Tibial artery (tissue), 4 donors: ENCODE data around the gene NCKAP5.

ENCODE experiments used
- DNase-seq, 2 donors: peaks; one replicate each; pipeline ENCODE4 v3.0.0-alpha.2; 2019
- H3K27ac ChIP-seq, 2 donors: fragments of 200-600 bp; sonication (generic) in 1 of 2; 1 replicate in 1 of 2; 2 replicates in 1 of 2; pipeline ENCODE4 v1.5.1; 2018 to 2019; ENCODE audit warnings: mild to moderate bottlenecking in 1 of 2
- H3K27me3 ChIP-seq, 2 donors: fragments of 200-600 bp; sonication (generic) in 1 of 2; one replicate each; pipeline versions ENCODE4 v1.5.1 to v1.6.0; 2016 to 2019
- H3K36me3 ChIP-seq, 3 donors: fragments of 200-600 bp; sonication (generic) in 2 of 3; one replicate each; pipeline ENCODE4 v1.5.1; 2016 to 2019; ENCODE audit warnings: mild to moderate bottlenecking in 2 of 3
- H3K4me1 ChIP-seq, 4 donors: fragments of 200-600 bp; sonication (generic) in 2 of 4; 1 replicate in 3 of 4; 2 replicates in 1 of 4; pipeline ENCODE4 v1.5.1; 2016 to 2019
- H3K4me3 ChIP-seq, 2 donors: fragments of 200-600 bp; sonication (generic) in 1 of 2; 1 replicate in 1 of 2; 2 replicates in 1 of 2; pipeline ENCODE4 v1.5.1; 2018 to 2019; ENCODE audit warnings: mild to moderate bottlenecking in 2 of 2
- H3K9me3 ChIP-seq, 3 donors: fragments of 200-600 bp; sonication (generic) in 1 of 3; one replicate each; pipeline ENCODE4 v1.5.1; 2016 to 2019
- CTCF ChIP-seq, 2 experiments: fragments of 200-600 bp in 1 of 2; fragments of 450-650 bp in 1 of 2; IDR thresholded peaks; one replicate each; pipeline ENCODE4 v1.5.1; 2017 to 2019; ENCODE audit warnings: antibody characterized with exemption in 2 of 2, mild to moderate bottlenecking in 1 of 2, moderate library complexity in 1 of 2
- intact Hi-C: fragments of 100-400 bp; cut with DNase I; formaldehyde crosslinking; loops from one replicate; pipeline ENCODE4 v1.15.0; 2023; ENCODE audit warnings: low total_unique reads

Gene NCKAP5

DNA sequence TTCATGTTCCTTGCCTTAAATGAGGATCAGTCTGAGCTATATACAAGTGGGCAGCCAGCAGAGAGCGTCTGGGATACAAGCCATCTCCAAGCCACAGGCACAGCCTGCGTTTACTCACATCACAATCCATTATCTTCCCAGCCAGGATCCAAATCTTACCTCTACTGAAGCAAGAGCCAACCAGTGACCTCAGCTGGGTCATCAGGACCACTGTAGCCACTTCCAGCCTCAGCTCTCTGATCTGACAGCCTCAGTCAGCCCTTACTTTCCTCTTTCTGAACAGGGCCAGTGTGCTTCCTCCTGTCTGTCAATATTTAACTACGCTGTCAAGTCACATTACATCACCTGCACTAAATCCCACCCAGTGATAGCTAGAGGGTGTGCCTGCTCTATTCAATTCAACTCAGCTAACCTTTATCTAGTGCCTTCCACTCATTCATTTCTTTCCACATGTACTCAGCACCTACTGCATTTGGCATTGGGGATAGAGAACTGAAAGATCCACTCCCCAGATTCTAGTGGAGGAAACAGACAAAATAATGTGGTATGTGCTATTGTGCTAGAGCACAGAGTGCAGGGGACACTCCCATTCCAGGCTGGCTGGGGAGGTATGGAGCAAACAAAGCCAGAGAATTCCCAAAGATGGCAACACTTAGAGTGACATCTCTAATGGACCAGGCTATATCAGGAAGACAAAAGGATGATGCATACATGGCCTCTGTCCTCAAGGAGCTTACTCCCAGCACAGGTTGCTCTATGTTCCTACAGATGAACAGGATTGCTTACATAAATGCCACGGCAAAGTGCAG, 146.5 kb downstream of the NCKAP5 start:
- H3K9me3 ChIP-seq, result no peaks in the 10 kb centered on the region
- no peak overlapping the region for H3K27ac ChIP-seq
- H3K4me1 ChIP-seq, result no peaks in the 10 kb centered on the region
- no peak for TF ChIP-seq CTCF (IDR thresholded peaks at IDR 0.05)
- H3K36me3 ChIP-seq, result no peaks in the 10 kb centered on the region
- intact Hi-C loops, result no loop called here
- DNase-seq, result no peak
- no peak overlapping the region for H3K4me3 ChIP-seq
- no peaks in the 10 kb centered on the region for H3K27me3 ChIP-seq

DNA sequence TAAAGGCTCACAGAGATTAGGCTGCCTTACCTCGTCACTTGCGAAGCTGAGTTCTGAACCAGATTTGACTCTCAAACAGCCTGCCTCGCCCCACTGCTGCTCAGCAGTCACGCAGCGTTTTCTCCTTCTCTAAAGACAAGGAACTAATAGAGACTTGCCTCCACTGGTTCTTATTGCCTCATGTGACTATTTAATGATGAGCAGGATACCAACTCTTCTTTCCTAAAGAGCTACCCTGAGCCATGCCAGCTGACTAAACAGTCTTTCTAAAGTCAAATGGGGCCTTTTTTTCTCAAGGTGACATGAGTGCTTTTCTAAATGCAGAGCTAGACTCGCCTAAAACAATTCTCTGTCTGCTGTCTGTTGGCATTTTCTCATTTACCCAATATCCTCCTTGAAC, 147.5 kb downstream of the NCKAP5 start:
- TF ChIP-seq CTCF (IDR thresholded peaks at IDR 0.05), result no peak
- intact Hi-C loops, result no loop called here

DNA sequence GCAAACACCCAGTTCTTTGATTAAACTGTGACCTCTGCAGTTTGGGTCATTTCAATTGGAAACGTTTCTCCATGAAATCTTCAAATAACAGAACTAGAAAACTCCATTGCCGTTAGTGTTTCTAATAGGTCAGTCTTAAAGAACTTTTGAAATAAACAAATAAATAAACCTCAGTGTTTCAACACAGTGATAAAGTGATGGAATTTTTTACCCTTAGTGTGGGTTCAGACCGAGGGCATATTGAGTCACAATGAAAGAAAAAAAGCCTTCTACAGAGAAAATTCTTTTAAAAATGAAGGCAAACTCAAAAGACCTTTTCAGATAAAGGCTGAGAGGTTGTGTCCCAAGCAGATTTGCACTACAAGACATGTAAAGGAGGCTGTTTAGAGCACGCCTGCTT, 149.6 kb downstream of the NCKAP5 start:
- Histone ChIP-seq H3K27me3 (no peaks in the 10 kb centered on the region), H3K9me3 (no peaks in the 10 kb centered on the region), H3K27ac (no peak overlapping the region), H3K36me3 (no peaks in the 10 kb centered on the region), H3K4me3 (no peak overlapping the region), H3K4me1 (no peaks in the 10 kb centered on the region)
- no peak for TF ChIP-seq CTCF (IDR thresholded peaks at IDR 0.05)
- no peak for DNase-seq
- intact Hi-C loops, result no loop called here

More for the DNA sequence above, 147.5 kb downstream of the NCKAP5 start:
- Histone ChIP-seq H3K4me3 (no peak overlapping the region), H3K9me3 (no peaks in the 10 kb centered on the region), H3K4me1 (no peaks in the 10 kb centered on the region), H3K36me3 (no peaks in the 10 kb centered on the region), H3K27me3 (no peaks in the 10 kb centered on the region), H3K27ac (no peak overlapping the region)
- no peak for DNase-seq

GRCh38 chr2:133418021-133418420, 150.2 kb downstream of the NCKAP5 start:
- H3K36me3 ChIP-seq, result no peaks in the 10 kb centered on the region
- H3K27ac ChIP-seq, result no peak overlapping the region
- H3K9me3 ChIP-seq, result no peaks in the 10 kb centered on the region
- DNase-seq, result no peak
- no peaks in the 10 kb centered on the region for H3K27me3 ChIP-seq
- TF ChIP-seq CTCF (IDR thresholded peaks at IDR 0.05), result no peak
- H3K4me1 ChIP-seq, result no peaks in the 10 kb centered on the region
- H3K4me3 ChIP-seq, result no peak overlapping the region
- intact Hi-C loops, result no loop called here

DNA sequence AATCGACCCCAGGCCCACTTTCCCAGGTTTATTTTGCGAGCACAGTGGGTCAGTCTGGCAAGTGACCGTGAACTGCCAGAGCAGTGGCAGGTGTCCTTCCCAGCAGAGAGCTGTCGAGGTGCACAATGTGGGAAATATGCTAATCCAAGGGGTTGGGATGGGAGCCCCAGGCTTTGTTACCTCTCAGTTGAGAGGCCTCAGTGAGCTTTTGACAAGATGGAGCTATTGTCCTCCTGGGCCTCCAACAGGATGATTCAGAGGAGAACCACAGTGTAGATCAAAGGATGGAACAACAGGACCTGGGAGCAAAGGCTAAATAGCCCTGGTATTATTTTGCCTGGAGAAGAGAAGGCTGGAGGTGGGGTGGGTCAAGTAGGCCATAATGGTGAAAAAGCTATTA, 150.8 kb downstream of the NCKAP5 start:
- Histone ChIP-seq H3K27ac (no peak overlapping the region), H3K4me3 (no peak overlapping the region), H3K27me3 (no peaks in the 10 kb centered on the region), H3K4me1 (no peaks in the 10 kb centered on the region), H3K36me3 (no peaks in the 10 kb centered on the region), H3K9me3 (no peaks in the 10 kb centered on the region)
- TF ChIP-seq CTCF (IDR thresholded peaks at IDR 0.05), result no peak
- intact Hi-C loops, result no loop called here
- DNase-seq, result no peak
